ENCODE measurements around the gene BCL11B.
A peak's percentile ranks its signal among the peaks of the same experiment; 100 is the strongest.

BCL11B gene

DNA sequence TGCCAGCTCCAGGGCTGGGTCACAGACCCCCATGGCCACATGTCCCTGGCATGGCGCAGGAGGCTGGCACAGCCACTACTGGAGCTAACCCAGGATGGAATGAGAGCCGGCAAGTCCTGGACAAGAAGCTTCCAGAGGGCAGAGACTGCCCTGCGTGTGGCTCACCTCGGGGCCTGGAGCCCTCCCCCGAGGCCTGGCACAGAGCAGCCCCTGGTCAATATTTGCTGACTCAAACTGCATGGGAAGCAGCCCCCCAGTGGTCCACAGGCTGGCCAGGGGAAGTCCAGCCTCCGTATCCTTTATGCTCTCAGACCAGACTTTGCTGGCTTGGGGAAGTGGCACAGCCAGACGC is 71.4 kb downstream of the BCL11B start:
- Histone ChIP-seq H3K4ac (ENCODE audit: low read depth in 1 of 2, low read length in 2 of 2) (no peak overlapping the region), H4K91ac (ENCODE audit: low read length) (no peak overlapping the region), H3K4me2 (ENCODE audit: low read length, poor library complexity, severe bottlenecking) (no peak overlapping the region), H3K9me3 (ENCODE audit: control insufficient read depth, low read length) (no peaks in the 10 kb centered on the region), H2AK5ac (ENCODE audit: low read length, severe bottlenecking) (no peak overlapping the region), H2BK120ac (ENCODE audit: low read depth, low read length) (no peak overlapping the region), H2AFZ (ENCODE audit: low read depth, low read length) (no peak overlapping the region), H3K27me3 (ENCODE audit: control insufficient read depth in 1 of 2, insufficient read depth in 1 of 2, low read length in 2 of 2) (peaks cover 0 to 16% of the 10 kb centered on the region in 2 experiments), H3K23ac (ENCODE audit: low read length in 2 of 2) (no peak overlapping the region), H3K4me3 (ENCODE audit: insufficient read depth in 1 of 2, low read depth in 1 of 2, low read length in 2 of 2) (no peak overlapping the region), H3K79me1 (replicated peaks; ENCODE audit: low read length, poor library complexity, severe bottlenecking) (no peaks in the 10 kb centered on the region), H2BK15ac (ENCODE audit: low read depth, poor library complexity, severe bottlenecking) (no peak overlapping the region), H2BK5ac (ENCODE audit: low read depth, low read length, poor library complexity, severe bottlenecking) (no peak overlapping the region), H3K14ac (ENCODE audit: low read length in 2 of 2) (no peak overlapping the region), H3K18ac (ENCODE audit: low read depth in 1 of 2, low read length in 2 of 2) (no peak overlapping the region), H2BK12ac (ENCODE audit: low read length in 2 of 2) (no peak overlapping the region), H4K8ac (ENCODE audit: low read length) (no peak overlapping the region), H3K9ac (ENCODE audit: low read length) (no peak overlapping the region), H3K36me3 (ENCODE audit: control insufficient read depth in 1 of 2, insufficient read depth in 2 of 2, low read depth in 1 of 2, low read length in 2 of 2) (no peaks in the 10 kb centered on the region), H3K4me1 (ENCODE audit: control insufficient read depth, insufficient read depth, low read depth, low read length) (no peaks in the 10 kb centered on the region), H3K27ac (ENCODE audit: low read length, poor library complexity, severe bottlenecking) (no peak overlapping the region)
- DNase-seq, result no peak
- WGBS, result 57% methylated on average over 7 of the region's 7 CpGs

DNA sequence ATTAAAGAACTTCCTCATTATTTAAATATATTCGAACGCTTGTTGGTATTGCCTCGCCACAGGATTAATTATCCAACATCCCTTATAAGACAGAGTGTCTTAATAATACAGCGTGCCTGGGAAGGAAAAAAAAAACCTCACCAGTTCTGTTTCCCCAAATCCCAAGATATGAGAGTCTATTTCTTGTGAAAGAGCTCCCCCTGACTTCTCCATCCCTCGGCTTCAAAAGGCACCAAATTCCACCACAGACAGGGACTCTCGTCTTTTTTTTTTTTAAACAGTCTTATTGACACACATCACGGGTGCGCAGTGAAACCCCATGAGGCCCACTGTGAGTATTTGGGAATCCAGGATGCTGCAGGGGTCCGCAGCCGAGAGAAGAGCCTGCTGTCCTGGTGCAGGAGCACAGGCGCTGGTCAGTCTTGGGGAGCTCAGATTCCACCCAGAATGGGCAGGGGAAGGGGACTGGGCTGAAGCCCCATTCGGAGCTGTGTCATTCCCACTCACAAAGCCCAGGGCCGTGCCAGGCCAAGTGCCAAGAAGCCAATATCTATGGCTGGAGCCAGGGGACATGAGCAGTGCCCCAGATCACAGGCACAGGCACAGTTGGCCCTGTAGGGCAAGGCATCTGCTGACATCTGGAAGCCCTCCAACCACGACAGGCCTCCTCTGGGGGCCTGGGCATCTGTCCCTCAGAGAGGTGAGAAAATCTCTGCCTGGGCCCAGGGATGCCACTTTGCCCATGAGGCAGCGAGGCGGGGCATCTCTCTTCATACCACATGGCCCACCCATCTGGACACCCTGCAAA is 71.9 kb downstream of the BCL11B start:
- no peak overlapping the region for H3K18ac ChIP-seq (ENCODE audit: low read depth in 1 of 2, low read length in 2 of 2)
- no peak overlapping the region for H2BK12ac ChIP-seq (ENCODE audit: low read length in 2 of 2)
- H3K9me3 ChIP-seq (ENCODE audit: control insufficient read depth, low read length), result no peaks in the 10 kb centered on the region
- H2AFZ ChIP-seq (ENCODE audit: low read depth, low read length), result no peak overlapping the region
- no peak overlapping the region for H2BK120ac ChIP-seq (ENCODE audit: low read depth, low read length)
- H3K4me3 ChIP-seq (ENCODE audit: insufficient read depth in 1 of 2, low read depth in 1 of 2, low read length in 2 of 2), result no peak overlapping the region
- H4K8ac ChIP-seq (ENCODE audit: low read length), result no peak overlapping the region
- no peak overlapping the region for H3K9ac ChIP-seq (ENCODE audit: low read length)
- no peak overlapping the region for H3K23ac ChIP-seq (ENCODE audit: low read length in 2 of 2)
- no peak overlapping the region for H3K14ac ChIP-seq (ENCODE audit: low read length in 2 of 2)
- no peak overlapping the region for H2BK15ac ChIP-seq (ENCODE audit: low read depth, poor library complexity, severe bottlenecking)
- H3K4me2 ChIP-seq (ENCODE audit: low read length, poor library complexity, severe bottlenecking), result no peak overlapping the region
- H3K79me1 ChIP-seq (replicated peaks; ENCODE audit: low read length, poor library complexity, severe bottlenecking), result no peaks in the 10 kb centered on the region
- H4K91ac ChIP-seq (ENCODE audit: low read length), result no peak overlapping the region
- H3K36me3 ChIP-seq (ENCODE audit: control insufficient read depth in 1 of 2, insufficient read depth in 2 of 2, low read depth in 1 of 2, low read length in 2 of 2), result no peaks in the 10 kb centered on the region
- no peaks in the 10 kb centered on the region for H3K4me1 ChIP-seq (ENCODE audit: control insufficient read depth, insufficient read depth, low read depth, low read length)
- 72% methylated on average over 16 of the region's 16 CpGs for WGBS
- H3K27me3 ChIP-seq (ENCODE audit: control insufficient read depth in 1 of 2, insufficient read depth in 1 of 2, low read length in 2 of 2), result peaks cover 0 to 19% of the 10 kb centered on the region in 2 experiments
- H3K27ac ChIP-seq (ENCODE audit: low read length, poor library complexity, severe bottlenecking), result no peak overlapping the region
- no peak overlapping the region for H3K4ac ChIP-seq (ENCODE audit: low read depth in 1 of 2, low read length in 2 of 2)
- H2AK5ac ChIP-seq (ENCODE audit: low read length, severe bottlenecking), result no peak overlapping the region
- no peak overlapping the region for H2BK5ac ChIP-seq (ENCODE audit: low read depth, low read length, poor library complexity, severe bottlenecking)
- no peak for DNase-seq

DNA sequence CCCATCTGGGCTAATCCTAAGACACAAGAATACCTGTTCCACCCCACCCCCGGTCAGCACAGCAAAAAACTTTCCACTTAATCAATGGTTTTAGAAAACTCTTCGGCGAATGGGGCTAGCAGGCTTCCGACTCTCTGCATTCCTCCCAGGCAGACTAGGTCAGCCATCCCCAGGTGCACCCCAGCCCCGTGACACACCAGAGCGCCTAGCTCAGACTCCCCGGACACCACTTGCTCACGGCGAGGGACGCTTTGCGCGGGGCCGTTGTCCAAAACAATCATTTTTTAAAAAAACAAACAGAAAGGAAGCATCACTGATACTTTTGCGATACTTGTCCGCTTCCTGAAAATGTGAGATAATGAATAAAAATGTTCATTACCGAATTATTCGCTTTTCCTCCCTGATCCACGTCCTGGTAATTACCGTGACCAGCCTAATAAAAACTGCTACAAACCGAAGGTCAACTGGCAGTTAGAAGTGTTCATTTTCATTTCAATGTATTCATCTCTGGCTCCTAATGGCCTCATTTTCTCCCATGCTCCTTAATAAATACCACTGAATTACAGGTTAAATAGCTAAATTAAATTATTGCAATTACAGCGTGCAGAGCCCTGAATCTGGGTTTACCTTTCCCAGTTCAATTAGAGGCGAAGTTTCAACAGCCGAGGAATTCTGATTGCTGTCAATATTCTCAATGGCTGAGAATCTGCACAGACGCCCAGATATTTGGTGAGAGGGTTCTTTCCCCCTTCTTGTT is 73.1 kb downstream of the BCL11B start:
- H4K91ac ChIP-seq (ENCODE audit: low read length), result no peak overlapping the region

DNA sequence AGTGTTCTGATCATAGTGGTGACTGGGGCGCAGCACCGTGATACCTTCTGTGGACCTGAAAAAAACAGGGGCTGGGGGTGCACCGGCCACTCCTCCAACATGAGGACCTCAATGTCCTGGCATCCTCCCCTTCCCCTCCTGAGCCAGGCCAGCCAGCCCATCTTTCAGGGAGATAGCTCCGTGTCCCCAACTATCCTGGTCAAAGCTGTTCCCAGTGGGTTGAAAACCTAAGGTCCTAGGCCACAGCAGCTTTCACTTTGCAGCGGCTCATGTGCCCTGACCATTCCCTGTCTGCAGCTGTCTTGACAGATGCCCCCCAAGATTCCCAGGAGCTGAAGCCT is 75.7 kb downstream of the BCL11B start:
- Histone ChIP-seq H3K27ac (ENCODE audit: low read length, poor library complexity, severe bottlenecking) (no peak overlapping the region), H3K79me1 (replicated peaks; ENCODE audit: low read length, poor library complexity, severe bottlenecking) (no peaks in the 10 kb centered on the region), H3K4me3 (ENCODE audit: insufficient read depth in 1 of 2, low read depth in 1 of 2, low read length in 2 of 2) (no peak overlapping the region), H3K9ac (ENCODE audit: low read length) (no peak overlapping the region), H2BK5ac (ENCODE audit: low read depth, low read length, poor library complexity, severe bottlenecking) (no peak overlapping the region), H3K4ac (ENCODE audit: low read depth in 1 of 2, low read length in 2 of 2) (no peak overlapping the region), H2AK5ac (ENCODE audit: low read length, severe bottlenecking) (no peak overlapping the region), H2BK120ac (ENCODE audit: low read depth, low read length) (no peak overlapping the region), H2BK15ac (ENCODE audit: low read depth, poor library complexity, severe bottlenecking) (no peak overlapping the region), H4K8ac (ENCODE audit: low read length) (no peak overlapping the region), H3K36me3 (ENCODE audit: control insufficient read depth in 1 of 2, insufficient read depth in 2 of 2, low read depth in 1 of 2, low read length in 2 of 2) (no peaks in the 10 kb centered on the region), H2AFZ (ENCODE audit: low read depth, low read length) (no peak overlapping the region), H3K4me2 (ENCODE audit: low read length, poor library complexity, severe bottlenecking) (no peak overlapping the region), H3K9me3 (ENCODE audit: control insufficient read depth, low read length) (no peaks in the 10 kb centered on the region), H3K18ac (ENCODE audit: low read depth in 1 of 2, low read length in 2 of 2) (no peak overlapping the region), H4K91ac (ENCODE audit: low read length) (no peak overlapping the region), H3K4me1 (ENCODE audit: control insufficient read depth, insufficient read depth, low read depth, low read length) (no peaks in the 10 kb centered on the region), H2BK12ac (ENCODE audit: low read length in 2 of 2) (no peak overlapping the region), H3K27me3 (ENCODE audit: control insufficient read depth in 1 of 2, insufficient read depth in 1 of 2, low read length in 2 of 2) (peaks cover 0 to 35% of the 10 kb centered on the region in 2 experiments), H3K14ac (ENCODE audit: low read length in 2 of 2) (no peak overlapping the region), H3K23ac (ENCODE audit: low read length in 2 of 2) (no peak overlapping the region)
- DNase-seq, result no peak
- 94% methylated on average over 5 of the region's 5 CpGs for WGBS

More for the DNA sequence above, 73.1 kb downstream of the BCL11B start:
- no peak for DNase-seq
- Histone ChIP-seq H4K8ac (ENCODE audit: low read length) (no peak overlapping the region), H2AFZ (ENCODE audit: low read depth, low read length) (no peak overlapping the region), H2AK5ac (ENCODE audit: low read length, severe bottlenecking) (no peak overlapping the region), H3K18ac (ENCODE audit: low read depth in 1 of 2, low read length in 2 of 2) (no peak overlapping the region), H2BK12ac (ENCODE audit: low read length in 2 of 2) (no peak overlapping the region), H3K27me3 (ENCODE audit: control insufficient read depth in 1 of 2, insufficient read depth in 1 of 2, low read length in 2 of 2) (peaks cover 0 to 23% of the 10 kb centered on the region in 2 experiments), H3K4ac (ENCODE audit: low read depth in 1 of 2, low read length in 2 of 2) (no peak overlapping the region), H3K23ac (ENCODE audit: low read length in 2 of 2) (no peak overlapping the region), H3K79me1 (replicated peaks; ENCODE audit: low read length, poor library complexity, severe bottlenecking) (no peaks in the 10 kb centered on the region), H3K27ac (ENCODE audit: low read length, poor library complexity, severe bottlenecking) (no peak overlapping the region), H3K9me3 (ENCODE audit: control insufficient read depth, low read length) (no peaks in the 10 kb centered on the region), H3K9ac (ENCODE audit: low read length) (no peak overlapping the region), H3K4me3 (ENCODE audit: insufficient read depth in 1 of 2, low read depth in 1 of 2, low read length in 2 of 2) (peak overlapping the region in 1 of 2 experiments; percentile 26), H2BK15ac (ENCODE audit: low read depth, poor library complexity, severe bottlenecking) (no peak overlapping the region), H3K4me2 (ENCODE audit: low read length, poor library complexity, severe bottlenecking) (no peak overlapping the region), H3K14ac (ENCODE audit: low read length in 2 of 2) (no peak overlapping the region), H3K36me3 (ENCODE audit: control insufficient read depth in 1 of 2, insufficient read depth in 2 of 2, low read depth in 1 of 2, low read length in 2 of 2) (no peaks in the 10 kb centered on the region), H2BK120ac (ENCODE audit: low read depth, low read length) (no peak overlapping the region), H3K4me1 (ENCODE audit: control insufficient read depth, insufficient read depth, low read depth, low read length) (no peaks in the 10 kb centered on the region), H2BK5ac (ENCODE audit: low read depth, low read length, poor library complexity, severe bottlenecking) (no peak overlapping the region)
- whole genome bisulfite sequencing, result 94% methylated on average over 17 of the region's 24 CpGs

Measured in mesenchymal stem cell (in vitro differentiated cells and primary cell).